Transverse colon (tissue), 3 donors: Measurements from ENCODE around the gene DPH6.

Experiments
- EP300 ChIP-seq: sonication (generic); formaldehyde crosslinking; IDR thresholded peaks from one replicate; pipeline ENCODE4 v1.6.1; 2017; ENCODE audit warnings: antibody characterized with exemption, low read depth
- POLR2A ChIP-seq: fragments of 450-650 bp; IDR thresholded peaks from one replicate; pipeline ENCODE4 v1.6.1; 2016; ENCODE audit warnings: antibody characterized with exemption, mild to moderate bottlenecking, moderate library complexity
- POLR2AphosphoS5 ChIP-seq, 3 donors: sonication (generic); formaldehyde crosslinking; IDR thresholded peaks; one replicate each; pipeline ENCODE4 v1.6.1; 2016; ENCODE audit warnings: antibody characterized with exemption in 3 of 3

- no peak for TF ChIP-seq POLR2A
- TF ChIP-seq POLR2AphosphoS5 (IDR thresholded peaks at IDR 0.05), result no peak
- TF ChIP-seq EP300, result no peak
These were observed 40.2 kb downstream of the DPH6 start for GRCh38 chr15:35505809-35506208.
